ENCODE data around the gene MS4A18.

Gene MS4A18

GRCh38 chr11:60762851-60763691 is 38.6 kb downstream of the MS4A18 start:
- no peak for TF ChIP-seq FOXM1 (IDR thresholded peaks at IDR 0.05; ENCODE audit: borderline replicate concordance, low read depth)
- TF ChIP-seq USF1 (IDR thresholded peaks at IDR 0.05): no peak
- TF ChIP-seq ZBTB7A (IDR thresholded peaks at IDR 0.05; ENCODE audit: low read depth): no peak
- no peak for TF ChIP-seq YY1 (IDR thresholded peaks at IDR 0.05; ENCODE audit: low read depth)
- TF ChIP-seq CREB1 (IDR thresholded peaks at IDR 0.05; ENCODE audit: low read depth): no peak
- TF ChIP-seq TEAD4 (IDR thresholded peaks at IDR 0.05): no peak
- TF ChIP-seq NFIC (IDR thresholded peaks at IDR 0.05): no peak
- no peak for TF ChIP-seq TCF12 (IDR thresholded peaks at IDR 0.05; ENCODE audit: low read depth)
- no peak for TF ChIP-seq EGR1 (IDR thresholded peaks at IDR 0.05)
- no peak for TF ChIP-seq TAF1 (IDR thresholded peaks at IDR 0.05; ENCODE audit: low read depth)
- TF ChIP-seq CEBPB (IDR thresholded peaks at IDR 0.05): no peak
- TF ChIP-seq RAD21 (IDR thresholded peaks at IDR 0.05; ENCODE audit: low read depth): no peak
- no peak for TF ChIP-seq REST (IDR thresholded peaks at IDR 0.05; ENCODE audit: low read depth)
- no peak for TF ChIP-seq MAX (IDR thresholded peaks at IDR 0.05)

GRCh38 chr11:60763692-60764369 is 39.3 kb downstream of the MS4A18 start:
- TF ChIP-seq FOXM1 (IDR thresholded peaks at IDR 0.05; ENCODE audit: borderline replicate concordance, low read depth): no peak

GRCh38 chr11:60764879-60765278 is 40.4 kb downstream of the MS4A18 start:
- TF ChIP-seq EP300 (IDR thresholded peaks at IDR 0.05; ENCODE audit: borderline replicate concordance): no peak
- no peak for TF ChIP-seq TEAD4 (IDR thresholded peaks at IDR 0.05)
- TF ChIP-seq CEBPB (IDR thresholded peaks at IDR 0.05): no peak
- no peak for TF ChIP-seq NFIC (IDR thresholded peaks at IDR 0.05)
- no peak for TF ChIP-seq EGR1 (IDR thresholded peaks at IDR 0.05)
- no peak for TF ChIP-seq FOXM1 (IDR thresholded peaks at IDR 0.05; ENCODE audit: borderline replicate concordance, low read depth)
- no peak for TF ChIP-seq RAD21 (IDR thresholded peaks at IDR 0.05; ENCODE audit: low read depth)

- no peak for TF ChIP-seq TCF12 (IDR thresholded peaks at IDR 0.05; ENCODE audit: low read depth)
- no peak for TF ChIP-seq TEAD4 (IDR thresholded peaks at IDR 0.05)
- TF ChIP-seq REST (IDR thresholded peaks at IDR 0.05; ENCODE audit: low read depth): no peak
- no peak for TF ChIP-seq USF1 (IDR thresholded peaks at IDR 0.05)
- TF ChIP-seq CREB1 (IDR thresholded peaks at IDR 0.05; ENCODE audit: low read depth): no peak
- no peak for TF ChIP-seq TAF1 (IDR thresholded peaks at IDR 0.05; ENCODE audit: low read depth)
- no peak for TF ChIP-seq EGR1 (IDR thresholded peaks at IDR 0.05)
- no peak for TF ChIP-seq NFIC (IDR thresholded peaks at IDR 0.05)
- no peak for TF ChIP-seq YY1 (IDR thresholded peaks at IDR 0.05; ENCODE audit: low read depth)
- no peak for TF ChIP-seq RAD21 (IDR thresholded peaks at IDR 0.05; ENCODE audit: low read depth)
- no peak for TF ChIP-seq CEBPB (IDR thresholded peaks at IDR 0.05)
- no peak for TF ChIP-seq EP300 (IDR thresholded peaks at IDR 0.05; ENCODE audit: borderline replicate concordance)
- no peak for TF ChIP-seq MAX (IDR thresholded peaks at IDR 0.05)
- TF ChIP-seq ZBTB7A (IDR thresholded peaks at IDR 0.05; ENCODE audit: low read depth): no peak
- no peak for TF ChIP-seq FOXM1 (IDR thresholded peaks at IDR 0.05; ENCODE audit: borderline replicate concordance, low read depth)
These were observed 40.8 kb downstream of the MS4A18 start for GRCh38 chr11:60765355-60765754.

- TF ChIP-seq EP300 (IDR thresholded peaks at IDR 0.05; ENCODE audit: borderline replicate concordance): no peak
- TF ChIP-seq CREB1 (IDR thresholded peaks at IDR 0.05; ENCODE audit: low read depth): no peak
- no peak for TF ChIP-seq TCF12 (IDR thresholded peaks at IDR 0.05; ENCODE audit: low read depth)
- no peak for TF ChIP-seq MAX (IDR thresholded peaks at IDR 0.05)
- TF ChIP-seq USF1 (IDR thresholded peaks at IDR 0.05): no peak
- TF ChIP-seq REST (IDR thresholded peaks at IDR 0.05; ENCODE audit: low read depth): no peak
- no peak for TF ChIP-seq TAF1 (IDR thresholded peaks at IDR 0.05; ENCODE audit: low read depth)
- no peak for TF ChIP-seq FOXM1 (IDR thresholded peaks at IDR 0.05; ENCODE audit: borderline replicate concordance, low read depth)
- TF ChIP-seq RAD21 (IDR thresholded peaks at IDR 0.05; ENCODE audit: low read depth): no peak
- TF ChIP-seq TEAD4 (IDR thresholded peaks at IDR 0.05): no peak
- TF ChIP-seq CEBPB (IDR thresholded peaks at IDR 0.05): no peak
- no peak for TF ChIP-seq EGR1 (IDR thresholded peaks at IDR 0.05)
- TF ChIP-seq ZBTB7A (IDR thresholded peaks at IDR 0.05; ENCODE audit: low read depth): no peak
- no peak for TF ChIP-seq NFIC (IDR thresholded peaks at IDR 0.05)
- no peak for TF ChIP-seq YY1 (IDR thresholded peaks at IDR 0.05; ENCODE audit: low read depth)
These were observed 42.0 kb downstream of the MS4A18 start for GRCh38 chr11:60766547-60766946.

Data from Ishikawa (cell line).